GM19397 (cell line): Measurements from ENCODE around the gene RAPGEF5.
A peak's percentile ranks its signal among the peaks of the same experiment; 100 is the strongest.

Source experiments
- ATAC-seq: cut with Tn5 transposase; IDR thresholded peaks from one replicate; pipeline ENCODE4 v1.9.1; 2021; ENCODE audit warnings: mild to moderate bottlenecking, moderate library complexity; ENCODE audit not compliant: unreplicated experiment

RAPGEF5 gene

GRCh38 chr7:22195397-22196172, 161.4 kb downstream of the RAPGEF5 start:
- no peak for ATAC-seq

DNA sequence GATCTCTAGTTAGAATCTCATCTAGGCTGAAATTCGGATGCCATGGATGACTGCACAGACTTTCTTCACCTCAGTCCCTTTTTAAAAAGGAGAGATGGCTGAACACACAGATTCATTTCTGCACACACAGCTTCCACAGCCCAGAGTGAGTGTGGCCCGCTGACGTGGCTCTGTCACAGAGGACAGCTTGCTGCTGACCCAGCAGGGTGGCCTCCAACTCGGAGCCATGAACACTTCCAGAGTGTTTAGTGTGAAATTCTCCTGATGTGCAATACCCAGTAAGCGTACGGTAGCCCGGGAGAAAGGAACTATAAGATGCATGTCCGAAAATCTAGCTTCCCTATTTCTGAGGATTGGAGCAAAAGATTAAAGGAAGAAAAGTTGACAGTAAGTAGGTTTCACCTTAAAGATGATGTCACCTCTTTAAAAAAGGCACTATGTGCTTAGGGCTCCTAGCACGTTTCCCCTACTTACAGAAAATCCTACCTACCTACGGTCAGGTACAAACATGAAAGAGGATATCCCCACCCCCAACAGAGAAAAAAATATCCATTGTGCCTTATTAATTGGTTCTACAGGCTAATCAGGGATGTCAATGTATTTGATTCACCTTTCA, 162.2 kb downstream of the RAPGEF5 start:
- ATAC-seq, result no peak

GRCh38 chr7:22193450-22193983, 163.4 kb downstream of the RAPGEF5 start:
- no peak for ATAC-seq

- ATAC-seq, result no peak
These were observed 164.2 kb downstream of the RAPGEF5 start for GRCh38 chr7:22192801-22193200.

GRCh38 chr7:22190736-22191135, 166.2 kb downstream of the RAPGEF5 start:
- no peak for ATAC-seq

DNA sequence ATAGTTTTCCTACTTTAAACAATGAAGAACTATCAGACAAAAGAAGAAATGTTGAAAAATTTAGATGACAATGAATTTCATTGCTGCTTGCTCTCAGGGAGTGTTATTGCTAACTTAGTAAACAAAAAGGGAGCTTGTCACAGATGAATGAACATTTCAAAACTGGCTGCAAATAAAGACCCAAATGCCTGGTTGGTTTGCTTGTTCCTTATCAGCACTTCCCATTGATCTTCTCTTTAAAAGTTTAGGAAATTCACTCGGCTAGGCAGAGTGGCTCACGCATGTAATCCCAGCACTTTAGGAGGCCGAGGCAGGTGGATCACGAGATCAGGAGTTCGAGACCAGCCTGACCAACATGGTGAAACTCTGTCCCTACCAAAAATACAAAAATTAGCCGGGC, 167.2 kb downstream of the RAPGEF5 start:
- ATAC-seq, result no peak

- ATAC-seq, result no peak
These were observed 167.7 kb downstream of the RAPGEF5 start for GRCh38 chr7:22189230-22189629.

GRCh38 chr7:22187691-22188348, 169.1 kb downstream of the RAPGEF5 start:
- no peak for ATAC-seq

DNA sequence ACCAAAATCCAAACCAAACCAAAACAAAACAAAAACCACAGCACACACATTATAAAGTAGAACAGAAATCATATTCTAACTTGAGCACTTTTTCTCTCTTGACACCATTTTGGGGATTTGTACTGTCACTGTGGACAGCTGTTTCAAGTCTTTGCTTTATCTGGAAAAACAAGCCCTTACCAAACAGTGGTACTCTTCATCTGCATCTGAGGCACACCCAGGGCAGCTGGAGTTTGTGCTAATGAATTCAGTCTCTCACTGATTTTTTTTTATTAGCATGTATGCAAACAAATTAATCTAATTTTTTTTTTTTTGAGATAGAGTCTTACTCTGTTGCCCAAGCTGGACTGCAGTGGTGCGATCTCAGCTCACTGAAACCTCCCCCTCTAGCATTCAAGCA, 171.4 kb downstream of the RAPGEF5 start:
- no peak for ATAC-seq

DNA sequence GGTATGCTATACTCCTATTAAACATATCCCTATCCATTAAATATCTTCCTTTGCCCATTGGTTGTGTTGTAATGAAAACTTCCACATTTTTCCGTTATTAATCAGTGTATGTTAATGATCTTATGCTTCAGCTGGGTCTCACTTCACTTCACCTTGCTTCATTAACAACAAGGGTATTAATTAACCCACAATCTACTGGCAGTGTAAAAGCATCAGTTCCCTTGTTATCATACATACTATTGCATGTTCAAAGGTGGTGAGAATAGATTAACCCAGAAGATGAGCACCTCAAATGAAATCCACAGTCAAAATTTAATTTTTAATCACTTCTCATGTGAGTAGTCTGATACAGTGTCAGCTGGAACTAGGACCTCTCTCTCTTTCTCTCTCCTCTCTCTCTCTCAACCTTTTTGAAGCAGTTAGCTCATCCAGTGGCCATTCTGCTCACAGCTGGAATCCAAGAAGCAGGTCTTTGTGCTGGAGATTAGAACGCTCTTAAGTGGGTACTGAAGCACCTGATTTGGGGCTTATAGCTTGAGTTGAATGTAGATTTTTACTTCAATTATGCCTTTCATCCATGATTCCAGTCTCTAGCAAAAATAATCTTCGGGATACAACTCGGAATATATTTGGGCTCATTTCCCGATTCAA, 172.3 kb downstream of the RAPGEF5 start:
- no peak for ATAC-seq

DNA sequence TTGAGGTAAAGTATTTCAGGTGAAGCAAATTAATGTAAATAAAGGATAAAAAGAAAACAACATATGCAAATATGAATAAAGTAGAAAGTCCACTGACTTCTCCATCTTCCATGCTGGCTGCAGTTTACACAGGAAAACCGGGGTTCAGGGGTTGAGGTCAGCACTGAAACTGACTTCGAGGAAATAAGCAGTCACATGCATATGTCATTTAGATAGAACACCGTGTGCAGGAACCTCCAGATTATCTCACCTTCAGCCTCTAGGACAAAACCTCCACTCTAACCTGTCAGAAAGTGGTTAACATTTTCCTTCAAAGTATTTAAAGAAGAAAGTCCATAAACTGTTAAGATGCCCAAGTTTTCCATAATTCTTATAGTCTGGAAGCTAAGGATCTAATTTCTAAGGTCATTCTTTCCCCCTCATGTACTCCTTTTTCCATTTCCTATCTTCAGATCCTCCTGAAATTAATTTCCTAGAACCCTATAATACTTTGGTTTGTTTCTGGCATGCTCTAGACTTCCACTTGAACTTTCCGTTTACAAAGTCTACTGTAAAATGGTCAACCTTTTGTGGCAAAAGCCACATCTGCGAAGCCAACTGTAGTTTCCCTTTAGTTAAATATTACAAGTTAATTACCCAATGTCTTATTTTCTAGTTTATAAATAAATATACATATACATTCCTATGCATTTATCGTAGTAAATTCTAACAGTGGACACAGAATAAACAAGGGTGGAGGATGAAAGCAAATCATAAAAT, 173.3 kb downstream of the RAPGEF5 start:
- no peak for ATAC-seq

- no peak for ATAC-seq
These were observed 174.8 kb downstream of the RAPGEF5 start for GRCh38 chr7:22182149-22182548.

- ATAC-seq, result no peak
These were observed 175.3 kb downstream of the RAPGEF5 start for GRCh38 chr7:22181663-22182062.

DNA sequence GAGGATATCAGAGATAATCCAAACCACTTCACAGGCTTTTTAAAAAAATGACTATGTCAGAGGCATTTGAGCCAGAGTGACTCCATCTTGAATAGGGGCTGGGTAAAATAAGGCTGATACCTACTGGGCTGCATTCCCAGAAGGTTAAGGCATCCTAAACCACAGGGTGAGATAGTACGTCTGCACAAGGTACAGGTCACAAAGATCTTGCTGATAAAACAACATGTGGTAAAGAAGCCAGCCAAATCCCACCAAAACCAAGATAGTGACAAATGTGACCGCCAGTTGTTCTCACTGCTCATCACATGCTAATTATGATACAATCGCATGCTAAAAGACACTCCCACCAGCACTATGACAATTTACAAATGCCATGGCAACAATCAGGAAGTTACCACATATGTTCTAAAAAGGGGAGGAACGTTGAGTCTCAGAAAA, 177.5 kb downstream of the RAPGEF5 start:
- no peak for ATAC-seq

DNA sequence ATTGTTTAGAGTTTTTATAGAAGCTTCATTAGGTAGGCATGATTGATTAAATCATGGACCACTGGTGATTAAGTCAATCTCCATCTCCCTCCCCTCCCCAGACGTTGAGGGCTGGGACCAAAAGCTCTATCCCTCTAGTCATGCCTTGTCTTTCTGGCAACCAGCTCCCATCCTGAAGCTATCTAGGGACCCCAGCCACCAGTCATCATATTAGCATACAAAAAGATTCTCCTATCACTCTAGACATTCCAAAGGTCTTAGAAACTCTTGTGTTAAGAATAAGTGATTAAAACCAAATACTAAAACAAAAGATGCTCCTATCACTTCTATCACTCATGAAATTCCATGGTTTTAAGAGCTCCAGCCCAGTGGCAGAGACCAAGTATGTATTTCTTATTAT, 178.2 kb downstream of the RAPGEF5 start:
- no peak for ATAC-seq

DNA sequence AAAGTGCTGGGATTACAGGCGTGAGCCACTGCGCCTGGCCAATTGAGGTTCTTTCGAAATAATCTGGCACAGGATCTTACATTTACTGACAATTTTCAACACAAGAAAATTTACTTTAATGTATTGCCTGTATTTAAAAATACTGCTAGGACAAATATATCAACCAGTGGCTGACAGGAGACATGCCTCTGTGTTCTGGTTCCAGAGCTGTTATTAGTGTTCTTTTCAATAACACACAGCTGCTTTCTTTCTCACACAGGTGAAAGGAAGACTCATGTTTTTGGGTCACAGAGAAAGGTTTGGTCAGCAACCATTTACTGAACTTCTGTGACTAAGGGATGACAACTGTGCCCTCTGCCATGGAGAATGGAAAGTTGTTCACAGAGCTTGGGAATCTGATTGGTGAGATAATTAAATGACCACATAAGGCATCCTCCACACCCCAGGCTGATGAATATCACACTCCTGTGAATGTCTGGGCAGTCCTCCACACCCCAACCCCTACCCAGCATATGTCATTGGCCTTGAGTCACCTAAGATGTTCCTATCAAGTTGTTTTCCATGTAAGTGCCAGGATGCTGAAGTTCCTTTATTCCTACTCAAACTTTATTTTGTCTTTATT, 180.1 kb downstream of the RAPGEF5 start:
- no peak for ATAC-seq

GRCh38 chr7:22174574-22174953, 182.4 kb downstream of the RAPGEF5 start:
- peak; percentile 7 for ATAC-seq

- peak; percentile 96 for ATAC-seq
These were observed 183.0 kb downstream of the RAPGEF5 start for GRCh38 chr7:22173685-22174573.

DNA sequence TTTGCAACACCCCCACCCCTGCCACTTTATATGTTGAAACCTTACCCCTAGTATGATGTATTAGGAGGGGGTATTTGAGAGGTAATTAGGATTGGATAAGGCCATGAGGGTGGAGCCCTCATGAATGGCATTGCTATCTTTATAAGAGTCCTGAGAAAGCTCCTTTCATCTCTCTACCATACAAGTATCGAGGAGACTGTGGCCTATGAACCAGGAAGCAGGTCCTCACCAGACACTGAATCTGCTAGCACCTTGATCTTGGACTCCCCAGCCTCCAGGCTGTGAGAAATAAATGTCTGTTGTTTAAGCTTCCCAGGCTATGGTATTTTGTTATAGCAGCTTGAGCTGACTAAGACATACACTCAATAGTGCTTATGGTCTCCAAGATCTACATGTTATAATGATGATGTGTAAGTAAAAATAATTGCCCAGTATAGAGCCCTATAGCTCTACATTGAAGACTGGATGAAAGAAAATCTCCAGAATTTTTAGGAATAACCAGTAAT, 188.8 kb downstream of the RAPGEF5 start:
- no peak for ATAC-seq
